B cell (primary cell): Measurements from ENCODE around the gene SGCA. TPM values are rescaled to one million over a fixed set of nuclear protein-coding genes. Genes with fewer than 3 reads are reported as not detected.
A peak's percentile ranks its signal among the peaks of the same experiment; 100 is the strongest.

ENCODE experiments used
- ATAC-seq: fragments of 200-7000 bp; cut with Tn5 transposase; one replicate; pipeline ENCODE4 v1.10.0; 2021; ENCODE audit warnings: low read depth, mild to moderate bottlenecking, moderate number of reproducible peaks, moderate library complexity
- CTCF ChIA-PET: fragments of 350-600 bp; sonication (Branson Sonifier 250); formaldehyde crosslinking; loops from one replicate; lab custom pipeline; 2021; ENCODE audit warnings: antibody characterized with exemption, inconsistent platforms; lab: Charles Lee
- POLR2A ChIA-PET: fragments of 350-600 bp; sonication (Branson Sonifier 250); formaldehyde crosslinking; loops from one replicate; lab custom pipeline; 2021; ENCODE audit warnings: antibody characterized with exemption; lab: Charles Lee
- DNase-seq: peaks from one replicate; pipeline ENCODE4 v3.0.0; 2013
- H2AFZ ChIP-seq: 2 replicates; pipeline ENCODE4 v1.6.1; 2012; ENCODE audit warnings: mild to moderate bottlenecking, low read depth, low read length; ENCODE audit not compliant: insufficient read depth, poor library complexity, severe bottlenecking
- H3K27ac ChIP-seq, 2 donors: 1 replicate in 1 of 2; 2 replicates in 1 of 2; pipeline ENCODE4 v1.5.1; 2012 to 2013; ENCODE audit warnings: low read length in 2 of 2, mild to moderate bottlenecking in 2 of 2, moderate library complexity in 1 of 2
- H3K27me3 ChIP-seq, 4 experiments: fragments of 200-600 bp in 1 of 4; sonication (generic) in 1 of 4; replicated peaks in 1 of 4; 1 replicate in 2 of 4; 2 replicates in 2 of 4; pipeline versions ENCODE4 v1.6.1 to v1.7.0; 2013 to 2016; ENCODE audit warnings: low read length in 3 of 4, mild to moderate bottlenecking in 2 of 4, mixed read lengths in 1 of 4, moderate library complexity in 1 of 4; ENCODE audit not compliant: insufficient read depth in 4 of 4, control insufficient read depth in 3 of 4; ENCODE audit errors: control extremely low read depth in 1 of 4
- H3K36me3 ChIP-seq, 2 experiments: replicated peaks in 1 of 2; 1 replicate in 1 of 2; 2 replicates in 1 of 2; pipeline versions ENCODE4 v1.6.1 to v1.7.1; 2013; ENCODE audit warnings: low read length in 1 of 2; ENCODE audit not compliant: insufficient read depth in 2 of 2, control insufficient read depth in 1 of 2; ENCODE audit errors: control extremely low read depth in 1 of 2, extremely low read depth in 1 of 2
- H3K4me1 ChIP-seq, 2 donors: fragments of 200-600 bp in 1 of 2; sonication (generic) in 1 of 2; 1 replicate in 1 of 2; 2 replicates in 1 of 2; pipeline versions ENCODE4 v1.5.1 to v1.6.1; 2013 to 2017; ENCODE audit warnings: low read length in 2 of 2; ENCODE audit not compliant: control insufficient read depth in 2 of 2, insufficient read depth in 2 of 2
- H3K4me2 ChIP-seq: replicated peaks from 2 replicates; pipeline ENCODE3; 2012; ENCODE audit warnings: mild to moderate bottlenecking, low read depth, low read length; ENCODE audit not compliant: poor library complexity, severe bottlenecking
- H3K4me3 ChIP-seq, 5 experiments: fragments of 200-600 bp in 1 of 5; sonication (generic) in 1 of 5; 1 replicate in 3 of 5; 2 replicates in 2 of 5; pipeline versions ENCODE4 v1.5.1 to v1.7.0; 2011 to 2016; ENCODE audit warnings: low read length in 4 of 5, mild to moderate bottlenecking in 4 of 5, low read depth in 2 of 5, control low read depth in 1 of 5, moderate library complexity in 1 of 5; ENCODE audit not compliant: insufficient read depth in 1 of 5; ENCODE audit errors: control extremely low read depth in 1 of 5, extremely low read depth in 1 of 5
- H3K79me2 ChIP-seq: fragments of 200-600 bp; sonication (generic); one replicate; pipeline ENCODE4 v1.6.0; 2016; ENCODE audit warnings: low read length; ENCODE audit not compliant: control insufficient read depth, insufficient read depth
- H3K9ac ChIP-seq: fragments of 200-600 bp; sonication (generic); 2 replicates; pipeline ENCODE4 v1.6.1; 2017; ENCODE audit warnings: mild to moderate bottlenecking, low read length, moderate library complexity
- H3K9me3 ChIP-seq, 3 donors: one replicate each; pipeline versions ENCODE4 v1.6.1 to v1.7.1; 2013; ENCODE audit warnings: low read length in 2 of 3; ENCODE audit not compliant: control insufficient read depth in 2 of 3, insufficient read depth in 1 of 3; ENCODE audit errors: control extremely low read depth in 1 of 3
- H4K20me1 ChIP-seq: 2 replicates; pipeline ENCODE4 v1.6.0; 2012; ENCODE audit warnings: mild to moderate bottlenecking, low read length; ENCODE audit not compliant: insufficient read depth, control insufficient read depth, poor library complexity, severe bottlenecking
- H3K27ac Mint-ChIP-seq: one replicate; pipeline ENCODE4 v1.8.0; 2021; ENCODE audit warnings: mixed read lengths
- H3K27me3 Mint-ChIP-seq: one replicate; pipeline ENCODE4 v1.8.0; 2021; ENCODE audit warnings: mixed read lengths
- H3K4me1 Mint-ChIP-seq: one replicate; pipeline ENCODE4 v1.8.0; 2021; ENCODE audit warnings: mixed read lengths
- H3K4me3 Mint-ChIP-seq: one replicate; pipeline ENCODE4 v1.8.0; 2021; ENCODE audit warnings: mixed read lengths
- H3K9me3 Mint-ChIP-seq: one replicate; pipeline ENCODE4 v1.8.0; 2022; ENCODE audit warnings: mixed read lengths; ENCODE audit not compliant: insufficient read depth
- CTCF ChIP-seq: fragments of 200-600 bp; IDR thresholded peaks from one replicate; pipeline ENCODE4 v1.8.0; 2022; ENCODE audit warnings: antibody characterized with exemption, mild to moderate bottlenecking
- EZH2 ChIP-seq: IDR thresholded peaks from 2 replicates; pipeline ENCODE4 v1.6.1; 2012; ENCODE audit warnings: borderline replicate concordance, low read depth, mild to moderate bottlenecking, moderate library complexity, low read length; ENCODE audit not compliant: insufficient read depth, poor library complexity, severe bottlenecking
- WGBS: methylation state at CpG from one replicate; pipeline ENCODE4 v1.1.5; 2013; ENCODE audit warnings: missing lambda C conversion rate; ENCODE audit not compliant: insufficient coverage; 5-methylcytosine and 5-hydroxymethylcytosine counted together
- intact Hi-C: fragments of 100-400 bp; cut with micrococcal nuclease; formaldehyde crosslinking; loops from one replicate; pipeline ENCODE4 v1.10.0; 2022
- polyA plus RNA-seq: library from polyadenylated mRNA; depleted of rRNA; stranded (reverse); fragments of >200 nt; gene quantifications from 2 replicates; pipeline ENCODE4 v1.2.3, GENCODE V29; 2012
- total RNA-seq, 2 donors: library from RNA; stranded (reverse); fragments of 120-200 nt in 1 of 2; gene quantifications; 1 replicate in 1 of 2; 2 replicates in 1 of 2; pipeline versions ENCODE4 v1.2.3 to v1.2.4, GENCODE V29; 2013 to 2022

Gene SGCA
- total and polyA plus RNA-seq, 2 donors (not counting 1 experiment from before 2014, with no cell fraction given), result 4.4 to 4.5 TPM

- 11% methylated on average over 11 of the region's 15 CpGs for WGBS
- peak overlapping the region; percentile 100 for H3K4me3 Mint-ChIP-seq
- no peaks in the 10 kb centered on the region for H3K9me3 Mint-ChIP-seq
- peaks cover 50 to 66% of the 10 kb centered on the region in 2 donors for H3K4me1 ChIP-seq
- peak overlapping the region; percentile 92 for H3K4me2 ChIP-seq
- intact Hi-C loops, result no loop called here
- H3K27me3 ChIP-seq, result no peaks in the 10 kb centered on the region
- H2AFZ ChIP-seq, result no peak overlapping the region
- no peak for TF ChIP-seq CTCF
- no peak for TF ChIP-seq EZH2
- H3K36me3 ChIP-seq, result peaks cover 0 to 44% of the 10 kb centered on the region in 2 experiments
- ChIA-PET CTCF (interaction anchor here (0.7 to 5.1 kb wide), 10 partner anchors 14 to 151 kb away, joined by 3 to 59 read pairs (median 4); partner anchors contain the start of genes COL1A1 and SAMD14), POLR2A (interaction anchor here (1.0 to 1.6 kb wide), 3 partner anchors 11 to 53 kb away, joined by 4 to 5 read pairs (median 5); partner anchors contain the start of gene PDK2)
- H3K4me3 ChIP-seq, result peak overlapping the region; percentile 74 to 97 (median 85)
- H3K27me3 Mint-ChIP-seq, result no peaks in the 10 kb centered on the region
- H4K20me1 ChIP-seq, result peaks cover 80% of the 10 kb centered on the region
- ATAC-seq (no peak), DNase-seq (peak; percentile 49)
- H3K79me2 ChIP-seq, result peaks cover 87% of the 10 kb centered on the region
- H3K27ac Mint-ChIP-seq, result peak overlapping the region; percentile 98
- no peaks in the 10 kb centered on the region for H3K9me3 ChIP-seq
- peak overlapping the region; percentile 82 to 94 for H3K27ac ChIP-seq
- peak overlapping the region; percentile 95 for H3K9ac ChIP-seq
- H3K4me1 Mint-ChIP-seq, result peaks cover 64% of the 10 kb centered on the region
These were observed 18.7 kb upstream of the SGCA start for GRCh38 chr17:50146927-50147665.

- ATAC-seq (no peak), DNase-seq (no peak)
- H3K36me3 ChIP-seq, result peaks cover 0 to 37% of the 10 kb centered on the region in 2 experiments
These were observed 18.0 kb upstream of the SGCA start for GRCh38 chr17:50147841-50148225.

More at GRCh38 chr17:50147841-50148225, 18.0 kb upstream of the SGCA start:
- Histone ChIP-seq H3K4me1 (peaks cover 50 to 66% of the 10 kb centered on the region in 2 donors), H2AFZ (no peak overlapping the region), H3K27ac (peak overlapping the region; percentile 82 to 94), H3K9ac (peak overlapping the region; percentile 95), H3K4me3 (peak overlapping the region; percentile 74 to 97 (median 85)), H4K20me1 (peaks cover 73% of the 10 kb centered on the region), H3K9me3 (no peaks in the 10 kb centered on the region), H3K27me3 (no peaks in the 10 kb centered on the region), H3K79me2 (peaks cover 80% of the 10 kb centered on the region), H3K4me2 (peak overlapping the region; percentile 92)
- peak overlapping the region; percentile 100 for H3K4me3 Mint-ChIP-seq
- H3K27ac Mint-ChIP-seq, result peak overlapping the region; percentile 98
- ChIA-PET CTCF (interaction anchor here (0.7 to 5.1 kb wide), 13 partner anchors 9 to 150 kb away, joined by 3 to 59 read pairs (median 5); partner anchors contain the start of gene SAMD14), POLR2A (interaction anchor here (0.6 to 1.8 kb wide), 7 partner anchors 8 to 905 kb away, joined by 3 to 11 read pairs (median 5); partner anchors contain the start of gene PDK2)
- TF ChIP-seq EZH2, result no peak
- TF ChIP-seq CTCF, result no peak
- no peaks in the 10 kb centered on the region for H3K27me3 Mint-ChIP-seq
- H3K4me1 Mint-ChIP-seq, result peaks cover 59% of the 10 kb centered on the region
- WGBS, result 5% methylated on average over 5 of the region's 5 CpGs
- intact Hi-C loops, result loop anchor here (1.0 kb wide), 2 partner anchors 8 to 53 kb away; partner anchors contain the start of gene PDK2
- H3K9me3 Mint-ChIP-seq, result no peaks in the 10 kb centered on the region
